GM12865 (cell line): ENCODE data around the gene ZNF689.

ENCODE experiments used
- DNase-seq: peaks from one replicate; pipeline ENCODE4 v3.0.0; 2010; ENCODE audit warnings: low read depth
- H3K4me3 ChIP-seq: 2 replicates; pipeline ENCODE4 v1.5.1; 2011; ENCODE audit warnings: mild to moderate bottlenecking, low read depth, low read length, control low read depth
- CTCF ChIP-seq: IDR thresholded peaks from 2 replicates; pipeline ENCODE4 v1.5.1; 2011; ENCODE audit warnings: low read length, control low read depth, low read depth, inconsistent platforms; ENCODE audit not compliant: insufficient read depth; ENCODE audit errors: missing control alignments

ZNF689 gene

GRCh38 chr16:30569746-30570635, 40.2 kb downstream of the ZNF689 start:
- no peak for TF ChIP-seq CTCF
- no peak for DNase-seq
- H3K4me3 ChIP-seq, result no peak overlapping the region

GRCh38 chr16:30569281-30569680, 40.9 kb downstream of the ZNF689 start:
- H3K4me3 ChIP-seq, result no peak overlapping the region
- no peak for TF ChIP-seq CTCF
- no peak for DNase-seq

- DNase-seq, result peak; percentile 88
- no peak overlapping the region; the same call in 1 of the 2 replicates for H3K4me3 ChIP-seq
- no peak for TF ChIP-seq CTCF
Measured at GRCh38 chr16:30567991-30568638, 42.1 kb downstream of the ZNF689 start.

- TF ChIP-seq CTCF, result no peak
- H3K4me3 ChIP-seq, result no peak overlapping the region
- peak; percentile 69 for DNase-seq
Measured at GRCh38 chr16:30567160-30567990, 42.8 kb downstream of the ZNF689 start.

GRCh38 chr16:30566531-30566930, 43.7 kb downstream of the ZNF689 start:
- no peak for DNase-seq
- no peak for TF ChIP-seq CTCF
- no peak overlapping the region for H3K4me3 ChIP-seq

- no peak for DNase-seq
- no peak for TF ChIP-seq CTCF
- no peak overlapping the region for H3K4me3 ChIP-seq
Measured at GRCh38 chr16:30565984-30566383, 44.2 kb downstream of the ZNF689 start.
